GM12891 (cell line): ENCODE measurements around the gene FUT4.
"Not testable (repeated sequence)": the region's sequence is repeated elsewhere in the genome, so short reads cannot be mapped to it uniquely, and the experiment has no call there.

Source experiments
- PAX5 ChIP-seq: IDR thresholded peaks from 2 replicates; pipeline ENCODE4 v1.6.1; 2011; ENCODE audit warnings: low read length, moderate library complexity, mild to moderate bottlenecking; ENCODE audit not compliant: insufficient read depth, severe bottlenecking
- POLR2A ChIP-seq: IDR thresholded peaks from 2 replicates; pipeline ENCODE4 v1.6.1; 2011; ENCODE audit warnings: low read depth, low read length, control low read depth
- POLR2AphosphoS5 ChIP-seq: IDR thresholded peaks from 2 replicates; pipeline ENCODE4 v1.6.1; 2011; ENCODE audit warnings: low read depth, low read length, control low read depth
- TAF1 ChIP-seq: IDR thresholded peaks from 2 replicates; pipeline ENCODE4 v1.6.1; 2011; ENCODE audit warnings: low read depth, low read length, control low read depth

DNA sequence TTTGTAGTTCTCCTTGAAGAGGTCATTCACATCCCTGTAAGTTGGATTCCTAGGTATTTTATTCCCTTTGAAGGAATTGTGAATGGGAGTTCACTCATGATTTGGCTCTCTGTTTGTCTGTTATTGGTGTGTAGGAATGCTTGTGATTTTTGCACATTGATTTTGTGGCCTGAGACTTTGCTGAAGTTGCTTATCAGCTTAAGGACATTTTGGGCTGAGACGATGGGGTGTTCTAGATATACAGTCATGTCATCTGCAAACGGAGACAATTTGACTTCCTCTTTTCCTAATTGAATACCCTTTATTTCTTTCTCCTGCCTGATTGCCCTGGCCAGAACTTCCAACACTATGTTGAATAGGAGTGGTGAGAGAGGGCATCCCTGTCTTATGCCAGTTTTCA is 29.3 kb downstream of the FUT4 start:
- TF ChIP-seq TAF1, POLR2A, PAX5, POLR2AphosphoS5: not testable (repeated sequence)
